HepG2 (cell line): ENCODE results near the gene ZNF177. TPM values are rescaled to one million over a fixed set of nuclear protein-coding genes. Genes with fewer than 3 reads are reported as not detected.
A peak's percentile ranks its signal among the peaks of the same experiment; 100 is the strongest.

ENCODE experiments used
- ATAC-seq: fragments of 200-7000 bp; cut with Tn5 transposase; 3 replicates; pipeline ENCODE4 v1.9.1; 2020; ENCODE audit warnings: mild to moderate bottlenecking, moderate library complexity
- BruUV-seq: library from RNA; stranded (reverse); fragments of 400-500 nt; replicated peaks from 2 replicates; lab custom pipeline; 2021; lab: Mats Ljungman, UMichigan
- CTCF ChIA-PET: fragments of 300-600 bp; formaldehyde crosslinking; extraction: SDS; loops from one replicate; lab custom pipeline; 2021; ENCODE audit warnings: low total read pairs, inconsistent platforms, low intra/inter-chr PET ratio; lab: Yijun Ruan, JAX
- POLR2A ChIA-PET: fragments of 350-600 bp; sonication (Branson Sonifier 250); formaldehyde crosslinking; loops from one replicate; lab custom pipeline; 2020; ENCODE audit warnings: antibody characterized with exemption, inconsistent platforms; lab: Yijun Ruan, JAX
- DNase-seq: peaks from one replicate; pipeline ENCODE4 v3.0.0-alpha.2; 2015; ENCODE audit warnings: low spot score
- FAIRE-seq: peaks from 3 replicates; lab custom pipeline; 2011; peaks lifted over from hg19 to GRCh38; lab: Jason Lieb, UNC
- H2AFZ ChIP-seq: one replicate; pipeline ENCODE4 v1.6.1; 2011; ENCODE audit warnings: low read length, inconsistent platforms
- H3K27ac ChIP-seq: fragments of 300-600 bp; 3 replicates; pipeline ENCODE4 v1.8.0; 2011; ENCODE audit warnings: mixed run types, mild to moderate bottlenecking, mixed read lengths, low read length, inconsistent platforms; ENCODE audit not compliant: insufficient read depth; ENCODE audit errors: extremely low read length
- H3K27me3 ChIP-seq, 2 experiments: fragments of 200-600 bp in 1 of 2; 2 replicates in 1 of 2; 3 replicates in 1 of 2; pipeline versions ENCODE4 v1.6.0 to v1.8.0; 2011; ENCODE audit warnings: low read length in 2 of 2, mild to moderate bottlenecking in 2 of 2, moderate library complexity in 2 of 2, inconsistent platforms in 1 of 2; ENCODE audit not compliant: insufficient read depth in 2 of 2, control insufficient read depth in 1 of 2
- H3K36me3 ChIP-seq, 2 experiments: fragments of 200-600 bp in 1 of 2; replicated peaks in 1 of 2; 2 replicates in 1 of 2; 3 replicates in 1 of 2; pipeline versions ENCODE4 v1.5.1 to v1.8.0; 2011; ENCODE audit warnings: low read length in 2 of 2, inconsistent platforms in 1 of 2; ENCODE audit not compliant: insufficient read depth in 2 of 2, control insufficient read depth in 1 of 2
- H3K4me1 ChIP-seq: 2 replicates; pipeline ENCODE4 v1.5.1; 2012; ENCODE audit warnings: low read length, inconsistent platforms; ENCODE audit not compliant: insufficient read depth
- H3K4me2 ChIP-seq: 2 replicates; pipeline ENCODE4 v1.6.0; 2011; ENCODE audit warnings: low read depth, low read length, inconsistent platforms
- H3K4me3 ChIP-seq, 3 experiments: fragments of 200-600 bp in 1 of 3; sonication (generic), shearing (Covaris generic) in 1 of 3; replicated peaks in 1 of 3; 2 replicates each; pipeline ENCODE4 v1.5.1; 2011 to 2016; ENCODE audit warnings: low read length in 3 of 3, inconsistent platforms in 2 of 3, low read depth in 2 of 3, mild to moderate bottlenecking in 2 of 3, control low read depth in 1 of 3, mixed read lengths in 1 of 3; ENCODE audit not compliant: insufficient read depth in 1 of 3
- H3K79me2 ChIP-seq: one replicate; pipeline ENCODE4 v1.6.1; 2011; ENCODE audit warnings: low read length, inconsistent platforms; ENCODE audit not compliant: insufficient read depth
- H3K9ac ChIP-seq: 2 replicates; pipeline ENCODE4 v1.6.0; 2011; ENCODE audit warnings: mild to moderate bottlenecking, low read depth, low read length, inconsistent platforms; ENCODE audit not compliant: insufficient read depth
- H3K9me3 ChIP-seq: 2 replicates; pipeline ENCODE4 v1.5.1; 2012; ENCODE audit warnings: mild to moderate bottlenecking, low read length
- H4K20me1 ChIP-seq: 2 replicates; pipeline ENCODE4 v1.6.0; 2011; ENCODE audit warnings: inconsistent platforms, mild to moderate bottlenecking, low read length, moderate library complexity; ENCODE audit not compliant: insufficient read depth
- AKAP8 ChIP-seq: sonication (generic); formaldehyde crosslinking; IDR thresholded peaks from 2 replicates; pipeline ENCODE4 v1.5.1; 2020; ENCODE audit warnings: mild to moderate bottlenecking, missing genetic modification reagents
- ARNTL ChIP-seq: sonication (generic); formaldehyde crosslinking; IDR thresholded peaks from 2 replicates; pipeline ENCODE4 v1.4.0; 2020; ENCODE audit warnings: mild to moderate bottlenecking, missing genetic modification reagents
- NFATC3 ChIP-seq: sonication (generic); formaldehyde crosslinking; IDR thresholded peaks from 2 replicates; pipeline ENCODE4 v1.5.1; 2020; ENCODE audit warnings: mild to moderate bottlenecking, missing genetic modification reagents
- NR2F6 ChIP-seq, 2 experiments: IDR thresholded peaks; 2 replicates each; pipeline ENCODE4 v1.6.1; 2016; ENCODE audit warnings: antibody characterized with exemption in 1 of 2, mild to moderate bottlenecking in 1 of 2
- NRL ChIP-seq: sonication (generic); formaldehyde crosslinking; IDR thresholded peaks from 2 replicates; pipeline ENCODE4 v1.5.0; 2020; ENCODE audit warnings: missing genetic modification reagents, mild to moderate bottlenecking, moderate library complexity, borderline replicate concordance
- POLR2A ChIP-seq, 2 experiments: IDR thresholded peaks; 2 replicates each; pipeline ENCODE4 v1.6.1; 2011; ENCODE audit warnings: low read depth in 2 of 2, low read length in 2 of 2, mild to moderate bottlenecking in 1 of 2, moderate library complexity in 1 of 2; ENCODE audit not compliant: insufficient read depth in 1 of 2
- RARA ChIP-seq: IDR thresholded peaks from 2 replicates; pipeline ENCODE4 v1.6.1; 2016; ENCODE audit warnings: missing genetic modification reagents, missing compliant biosample characterization
- SUZ12 ChIP-seq: fragments of 150-350 bp; IDR thresholded peaks from 2 replicates; pipeline ENCODE4 v1.6.1; 2014; ENCODE audit warnings: low read depth, low read length
- ZNF12 ChIP-seq: sonication (generic); formaldehyde crosslinking; IDR thresholded peaks from 2 replicates; pipeline ENCODE4 v1.5.0; 2020; ENCODE audit warnings: missing genetic modification reagents
- ZNF274 ChIP-seq: sonication (generic); formaldehyde crosslinking; IDR thresholded peaks from 2 replicates; pipeline ENCODE4 v1.5.1; 2020; ENCODE audit warnings: mild to moderate bottlenecking, missing genetic modification reagents
- ZNF550 ChIP-seq: sonication (generic); formaldehyde crosslinking; IDR thresholded peaks from 2 replicates; pipeline ENCODE4 v1.4.0; 2020; ENCODE audit warnings: mild to moderate bottlenecking, missing genetic modification reagents, borderline replicate concordance
- ZNF564 ChIP-seq: sonication (generic); formaldehyde crosslinking; IDR thresholded peaks from 2 replicates; pipeline ENCODE4 v1.8.1; 2023; ENCODE audit warnings: mild to moderate bottlenecking, missing genetic modification reagents
- ZNF747 ChIP-seq: sonication (generic); formaldehyde crosslinking; IDR thresholded peaks from 2 replicates; pipeline ENCODE4 v1.8.1; 2023; ENCODE audit warnings: missing genetic modification reagents, mild to moderate bottlenecking, borderline replicate concordance
- ZNF766 ChIP-seq: sonication (generic); formaldehyde crosslinking; IDR thresholded peaks from 2 replicates; pipeline ENCODE4 v1.5.0; 2020; ENCODE audit warnings: missing genetic modification reagents, borderline replicate concordance
- WGBS: methylation state at CpG from one replicate; pipeline ENCODE4 v1.1.6; 2017; ENCODE audit warnings: low lambda C conversion rate; 5-methylcytosine and 5-hydroxymethylcytosine counted together
- in situ Hi-C: cut with HindIII; loops from 2 replicates; pipeline ENCODE4 v1.10.0; 2017; ENCODE audit warnings: low pct_unique_long_range_greater_than_20kb; ENCODE audit not compliant: extremely low pct_ligation_motif_present
- intact Hi-C: fragments of 100-400 bp; cut with micrococcal nuclease; formaldehyde crosslinking; loops from one replicate; pipeline ENCODE4 v1.10.0; 2022; ENCODE audit not compliant: unreplicated experiment
- polyA plus RNA-seq, 8 experiments: library from polyadenylated mRNA; depleted of rRNA in 3 of 8; stranded (reverse) in 7 of 8; unstranded in 1 of 8; fragments of >200 nt; fragmentation: Illumina TruSeq in 4 of 8; extraction: Trizol in 4 of 8; gene quantifications; 2 replicates each; pipeline versions ENCODE4 v1.2.1 to v1.2.3, GENCODE V29; 2011 to 2016; ENCODE audit warnings: low read depth in 4 of 8, missing spikeins in 1 of 8, mixed read lengths in 1 of 8; ENCODE audit not compliant: insufficient read depth in 1 of 8
- total RNA-seq, 5 experiments: library from RNA; depleted of rRNA; stranded (reverse); fragments of >200 nt; fragmentation: Illumina TruSeq; extraction: Trizol; gene quantifications; 2 replicates each; pipeline ENCODE4 v1.2.3, GENCODE V29; 2016; ENCODE audit warnings: low read depth in 1 of 5
- TF ChIP-seq, protein P1 (sequence below): sonication (generic); formaldehyde crosslinking; conservative IDR thresholded peaks from 2 replicates; pipeline ENCODE4 v1.4.0; 2020; ENCODE audit warnings: mild to moderate bottlenecking, missing genetic modification reagents, moderate library complexity
- TF ChIP-seq, protein P2 (sequence below): sonication (generic); formaldehyde crosslinking; IDR thresholded peaks from 2 replicates; pipeline ENCODE4 v1.4.0; 2020; ENCODE audit warnings: missing genetic modification reagents, mild to moderate bottlenecking, borderline replicate concordance
- TF ChIP-seq, protein P3 (sequence below): sonication (generic); formaldehyde crosslinking; IDR thresholded peaks from 2 replicates; pipeline ENCODE4 v1.4.0; 2020; ENCODE audit warnings: mild to moderate bottlenecking, missing genetic modification reagents
- TF ChIP-seq, protein P4 (sequence below): IDR thresholded peaks from 2 replicates; pipeline ENCODE4 v1.6.1; 2016
- TF ChIP-seq, protein P5 (sequence below): sonication (generic); formaldehyde crosslinking; IDR thresholded peaks from 2 replicates; pipeline ENCODE4 v1.9.0; 2021; ENCODE audit warnings: missing genetic modification reagents, borderline replicate concordance

Gene ZNF177
- total and polyA plus RNA-seq, 2 of the 13 experiments (the other 11 are each of a cell fraction or from before 2014, with no cell fraction given): 0.62 to 0.71 TPM

DNA sequence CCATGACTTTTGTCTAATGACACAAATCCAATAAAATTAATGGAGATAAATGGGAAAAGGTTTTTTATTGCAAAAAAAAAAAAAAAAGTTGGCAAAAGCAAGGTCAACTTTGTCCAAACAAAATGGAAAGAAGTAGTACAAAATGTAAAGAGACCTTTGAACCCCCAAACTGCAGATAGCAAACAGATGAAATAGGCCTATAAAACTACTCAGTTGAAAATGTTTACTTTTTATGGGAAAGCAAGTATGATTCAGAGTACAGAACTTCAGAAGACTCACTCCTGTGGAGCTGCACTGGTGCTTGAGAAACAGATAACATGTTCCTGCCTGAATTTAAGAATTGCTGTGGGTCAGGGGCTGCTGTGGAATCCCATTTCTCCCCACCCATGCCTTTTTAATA, 9.8 kb upstream of the ZNF177 start (continued):
- TF ChIP-seq, protein P1, sequence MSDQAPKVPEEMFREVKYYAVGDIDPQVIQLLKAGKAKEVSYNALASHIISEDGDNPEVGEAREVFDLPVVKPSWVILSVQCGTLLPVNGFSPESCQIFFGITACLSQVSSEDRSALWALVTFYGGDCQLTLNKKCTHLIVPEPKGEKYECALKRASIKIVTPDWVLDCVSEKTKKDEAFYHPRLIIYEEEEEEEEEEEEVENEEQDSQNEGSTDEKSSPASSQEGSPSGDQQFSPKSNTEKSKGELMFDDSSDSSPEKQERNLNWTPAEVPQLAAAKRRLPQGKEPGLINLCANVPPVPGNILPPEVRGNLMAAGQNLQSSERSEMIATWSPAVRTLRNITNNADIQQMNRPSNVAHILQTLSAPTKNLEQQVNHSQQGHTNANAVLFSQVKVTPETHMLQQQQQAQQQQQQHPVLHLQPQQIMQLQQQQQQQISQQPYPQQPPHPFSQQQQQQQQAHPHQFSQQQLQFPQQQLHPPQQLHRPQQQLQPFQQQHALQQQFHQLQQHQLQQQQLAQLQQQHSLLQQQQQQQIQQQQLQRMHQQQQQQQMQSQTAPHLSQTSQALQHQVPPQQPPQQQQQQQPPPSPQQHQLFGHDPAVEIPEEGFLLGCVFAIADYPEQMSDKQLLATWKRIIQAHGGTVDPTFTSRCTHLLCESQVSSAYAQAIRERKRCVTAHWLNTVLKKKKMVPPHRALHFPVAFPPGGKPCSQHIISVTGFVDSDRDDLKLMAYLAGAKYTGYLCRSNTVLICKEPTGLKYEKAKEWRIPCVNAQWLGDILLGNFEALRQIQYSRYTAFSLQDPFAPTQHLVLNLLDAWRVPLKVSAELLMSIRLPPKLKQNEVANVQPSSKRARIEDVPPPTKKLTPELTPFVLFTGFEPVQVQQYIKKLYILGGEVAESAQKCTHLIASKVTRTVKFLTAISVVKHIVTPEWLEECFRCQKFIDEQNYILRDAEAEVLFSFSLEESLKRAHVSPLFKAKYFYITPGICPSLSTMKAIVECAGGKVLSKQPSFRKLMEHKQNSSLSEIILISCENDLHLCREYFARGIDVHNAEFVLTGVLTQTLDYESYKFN (CRISPR knock-in tag): peak; percentile 70
- TF ChIP-seq ZNF550 (no peak), ARNTL (CRISPR knock-in tag) (no peak), NFATC3 (CRISPR knock-in tag) (no peak), ZNF766 (no peak), NR2F6 (IDR thresholded peaks at IDR 0.05) (peak; percentile 42; the same call in 1 of the 2 replicates), NR2F6 (CRISPR knock-in tag; IDR thresholded peaks at IDR 0.05) (no peak), ZNF274 (CRISPR knock-in tag) (no peak), AKAP8 (no peak)
- TF ChIP-seq, protein P2, sequence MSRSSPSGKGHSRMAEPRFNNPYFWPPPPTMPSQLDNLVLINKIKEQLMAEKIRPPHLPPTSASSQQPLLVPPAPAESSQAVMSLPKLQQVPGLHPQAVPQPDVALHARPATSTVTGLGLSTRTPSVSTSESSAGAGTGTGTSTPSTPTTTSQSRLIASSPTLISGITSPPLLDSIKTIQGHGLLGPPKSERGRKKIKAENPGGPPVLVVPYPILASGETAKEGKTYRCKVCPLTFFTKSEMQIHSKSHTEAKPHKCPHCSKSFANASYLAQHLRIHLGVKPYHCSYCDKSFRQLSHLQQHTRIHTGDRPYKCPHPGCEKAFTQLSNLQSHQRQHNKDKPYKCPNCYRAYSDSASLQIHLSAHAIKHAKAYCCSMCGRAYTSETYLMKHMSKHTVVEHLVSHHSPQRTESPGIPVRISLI (CRISPR knock-in tag): peak; percentile 46; the same call in 1 of the 2 replicates

DNA sequence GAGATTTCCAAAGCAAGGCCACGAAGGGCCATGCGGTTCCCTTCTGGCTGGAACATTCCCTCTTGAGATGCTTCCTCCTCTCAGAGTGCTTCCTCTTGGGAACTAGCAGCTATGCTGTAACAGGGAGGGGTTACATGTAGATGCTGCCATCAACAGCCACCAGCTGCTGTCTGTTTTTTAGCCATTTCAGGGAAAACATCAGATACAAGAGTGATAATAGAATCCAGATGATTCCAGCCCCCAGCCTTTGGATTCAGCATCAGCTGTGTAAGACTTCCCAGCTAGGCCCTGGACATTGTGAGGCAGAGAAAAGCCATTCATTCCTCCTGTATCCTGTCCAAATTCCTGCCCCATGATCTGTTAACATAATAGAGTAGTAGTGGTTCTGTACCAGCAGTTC, 8.2 kb upstream of the ZNF177 start:
- Histone ChIP-seq H3K9me3 (peaks cover 67% of the 10 kb centered on the region), H3K4me3 (no peak overlapping the region), H3K27me3 (no peaks in the 10 kb centered on the region; a peak in 1 of 5 replicates), H4K20me1 (no peaks in the 10 kb centered on the region), H2AFZ (no peak overlapping the region), H3K79me2 (no peaks in the 10 kb centered on the region), H3K27ac (no peak overlapping the region), H3K4me1 (peaks cover 21% of the 10 kb centered on the region), H3K4me2 (no peak overlapping the region), H3K9ac (no peak overlapping the region), H3K36me3 (no peaks in the 10 kb centered on the region)
- POLR2A ChIA-PET: no interaction called here
- in situ Hi-C loops (no loop called here), intact Hi-C loops (no loop called here)
- no TSS peak for BruUV-seq
- FAIRE-seq: no peak
- ATAC-seq: no peak
- CTCF ChIA-PET: no interaction called here
- 80% methylated on average over 2 of the region's 2 CpGs for WGBS
- DNase-seq: no peak
- TF ChIP-seq, protein P3, sequence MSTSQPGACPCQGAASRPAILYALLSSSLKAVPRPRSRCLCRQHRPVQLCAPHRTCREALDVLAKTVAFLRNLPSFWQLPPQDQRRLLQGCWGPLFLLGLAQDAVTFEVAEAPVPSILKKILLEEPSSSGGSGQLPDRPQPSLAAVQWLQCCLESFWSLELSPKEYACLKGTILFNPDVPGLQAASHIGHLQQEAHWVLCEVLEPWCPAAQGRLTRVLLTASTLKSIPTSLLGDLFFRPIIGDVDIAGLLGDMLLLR (CRISPR knock-in tag): no peak
- TF ChIP-seq, protein P4, sequence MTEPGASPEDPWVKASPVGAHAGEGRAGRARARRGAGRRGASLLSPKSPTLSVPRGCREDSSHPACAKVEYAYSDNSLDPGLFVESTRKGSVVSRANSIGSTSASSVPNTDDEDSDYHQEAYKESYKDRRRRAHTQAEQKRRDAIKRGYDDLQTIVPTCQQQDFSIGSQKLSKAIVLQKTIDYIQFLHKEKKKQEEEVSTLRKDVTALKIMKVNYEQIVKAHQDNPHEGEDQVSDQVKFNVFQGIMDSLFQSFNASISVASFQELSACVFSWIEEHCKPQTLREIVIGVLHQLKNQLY (CRISPR knock-in tag): no peak
- TF ChIP-seq POLR2A (IDR thresholded peaks at IDR 0.05; ENCODE audit: insufficient read depth in 1 of 2, low read depth in 2 of 2, low read length in 2 of 2): no peak
- TF ChIP-seq ZNF564: no peak
- TF ChIP-seq ZNF12 (CRISPR knock-in tag): no peak
- TF ChIP-seq, protein P5, sequence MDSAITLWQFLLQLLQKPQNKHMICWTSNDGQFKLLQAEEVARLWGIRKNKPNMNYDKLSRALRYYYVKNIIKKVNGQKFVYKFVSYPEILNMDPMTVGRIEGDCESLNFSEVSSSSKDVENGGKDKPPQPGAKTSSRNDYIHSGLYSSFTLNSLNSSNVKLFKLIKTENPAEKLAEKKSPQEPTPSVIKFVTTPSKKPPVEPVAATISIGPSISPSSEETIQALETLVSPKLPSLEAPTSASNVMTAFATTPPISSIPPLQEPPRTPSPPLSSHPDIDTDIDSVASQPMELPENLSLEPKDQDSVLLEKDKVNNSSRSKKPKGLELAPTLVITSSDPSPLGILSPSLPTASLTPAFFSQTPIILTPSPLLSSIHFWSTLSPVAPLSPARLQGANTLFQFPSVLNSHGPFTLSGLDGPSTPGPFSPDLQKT: no peak
- no peak for TF ChIP-seq NRL (CRISPR knock-in tag)
- no peak for TF ChIP-seq SUZ12
- no peak for TF ChIP-seq ZNF747 (CRISPR knock-in tag)
- TF ChIP-seq RARA (CRISPR knock-in tag): no peak
